GM18526 (cell line): ENCODE data around the gene PTGES2.

Experiments used
- POLR2A ChIP-seq: IDR thresholded peaks from 3 replicates; pipeline ENCODE4 v1.6.1; 2011; ENCODE audit not compliant: insufficient read length; ENCODE audit errors: extremely low read depth

PTGES2 gene

DNA sequence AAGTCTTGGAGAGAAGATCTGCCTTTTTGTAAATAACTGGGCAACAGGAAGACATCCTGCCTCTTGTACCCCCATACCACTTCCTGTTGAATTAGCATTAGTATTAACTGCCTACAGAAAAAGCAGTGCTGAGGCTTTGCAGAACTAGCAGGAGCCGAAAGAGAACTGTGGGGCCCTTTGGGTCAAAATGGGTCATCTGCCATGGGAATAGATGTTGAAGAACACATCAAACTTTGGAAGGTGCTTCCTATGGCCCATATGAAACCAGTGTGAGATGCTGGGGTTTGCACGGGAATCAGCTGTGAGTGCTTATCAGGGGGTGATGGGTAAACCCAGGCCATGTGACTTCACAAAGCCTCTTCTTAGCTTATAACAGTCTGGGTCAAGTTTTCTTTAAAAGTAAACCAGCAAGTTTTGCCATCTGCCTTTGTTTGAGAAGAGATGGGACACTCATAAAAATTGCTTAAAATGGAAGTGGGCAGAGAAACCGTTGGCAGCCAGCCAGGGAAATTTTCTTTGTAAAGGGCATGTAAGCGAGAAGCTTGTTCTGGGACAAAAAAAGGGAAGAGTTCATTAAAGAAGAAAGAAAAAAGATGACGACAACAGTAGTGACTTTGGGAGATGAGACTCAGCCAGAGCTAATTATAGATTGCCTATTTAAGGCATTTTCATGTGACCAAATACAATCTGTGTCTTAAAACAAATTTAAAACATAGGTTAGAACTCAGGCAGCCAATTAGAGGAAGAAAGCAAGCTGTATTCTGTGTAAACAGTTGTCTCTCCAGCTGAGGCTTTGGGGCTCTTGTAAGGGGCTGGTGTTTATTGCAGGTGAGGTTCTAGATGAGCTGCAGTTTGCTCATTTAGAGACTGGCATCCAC, 55.1 kb downstream of the PTGES2 start:
- no peak for TF ChIP-seq POLR2A

GRCh38 chr9:128070874-128071273, 56.7 kb downstream of the PTGES2 start:
- no peak for TF ChIP-seq POLR2A
